ENCODE results near the gene AMBP.
"Not testable (repeated sequence)": the region's sequence is repeated elsewhere in the genome, so short reads cannot be mapped to it uniquely, and the experiment has no call there.

Gene AMBP

GRCh38 chr9:114093031-114093471, 15.0 kb upstream of the AMBP start:
- FAIRE-seq = no peak

GRCh38 chr9:114092336-114092735, 14.2 kb upstream of the AMBP start:
- DNase-seq (ENCODE audit: insufficient read length, low spot score) = no peak
- no peak for FAIRE-seq

More at GRCh38 chr9:114093031-114093471, 15.0 kb upstream of the AMBP start:
- no peak for DNase-seq (ENCODE audit: insufficient read length, low spot score)

- FAIRE-seq (no peak), DNase-seq (ENCODE audit: insufficient read length, low spot score) (no peak)
Measured at GRCh38 chr9:114091711-114092110, 13.6 kb upstream of the AMBP start.

- no peak for DNase-seq (ENCODE audit: insufficient read length, low spot score)
- no peak for FAIRE-seq
Measured at GRCh38 chr9:114090798-114091197, 12.7 kb upstream of the AMBP start.

- FAIRE-seq (no peak), DNase-seq (ENCODE audit: insufficient read length, low spot score) (no peak)
Measured at GRCh38 chr9:114089206-114089840, 11.2 kb upstream of the AMBP start.

GRCh38 chr9:114088571-114089170, 10.6 kb upstream of the AMBP start:
- FAIRE-seq = no peak
- no peak for DNase-seq (ENCODE audit: insufficient read length, low spot score)

- FAIRE-seq = no peak
Measured at GRCh38 chr9:114087721-114088120, 9.6 kb upstream of the AMBP start.

GRCh38 chr9:114086607-114087006, 8.5 kb upstream of the AMBP start:
- FAIRE-seq (no peak), DNase-seq (ENCODE audit: insufficient read length, low spot score) (no peak)

More at GRCh38 chr9:114087721-114088120, 9.6 kb upstream of the AMBP start:
- DNase-seq (ENCODE audit: insufficient read length, low spot score) = no peak

- DNase-seq (ENCODE audit: insufficient read length, low spot score) = no peak
- FAIRE-seq = no peak
Measured at GRCh38 chr9:114086009-114086408, 7.9 kb upstream of the AMBP start.

- FAIRE-seq (no peak), DNase-seq (ENCODE audit: insufficient read length, low spot score) (no peak)
Measured at GRCh38 chr9:114085387-114085789, 7.3 kb upstream of the AMBP start.

GRCh38 chr9:114084282-114085073, 6.4 kb upstream of the AMBP start:
- DNase-seq (ENCODE audit: insufficient read length, low spot score) = no peak
- no peak for FAIRE-seq

GRCh38 chr9:114083666-114084065, 5.6 kb upstream of the AMBP start:
- FAIRE-seq = no peak
- no peak for DNase-seq (ENCODE audit: insufficient read length, low spot score)

- DNase-seq (ENCODE audit: insufficient read length, low spot score); FAIRE-seq: not testable (repeated sequence)
Measured at GRCh38 chr9:114082763-114083412, 4.8 kb upstream of the AMBP start.

GRCh38 chr9:114082017-114082762, 4.1 kb upstream of the AMBP start:
- DNase-seq (ENCODE audit: insufficient read length, low spot score) = peak; percentile 83
- FAIRE-seq = peak; percentile 80

- DNase-seq (ENCODE audit: insufficient read length, low spot score) = no peak
- FAIRE-seq = no peak
Measured at GRCh38 chr9:114081441-114082016, 3.4 kb upstream of the AMBP start.

GRCh38 chr9:114080773-114081440, 2.8 kb upstream of the AMBP start:
- FAIRE-seq = no peak
- DNase-seq (ENCODE audit: insufficient read length, low spot score) = no peak

- no peak for DNase-seq (ENCODE audit: insufficient read length, low spot score)
- FAIRE-seq = no peak
Measured at GRCh38 chr9:114080195-114080772, 2.2 kb upstream of the AMBP start.

- FAIRE-seq (no peak), DNase-seq (ENCODE audit: insufficient read length, low spot score) (no peak)
Measured at GRCh38 chr9:114078781-114079156, 669 bp upstream of the AMBP start.

GRCh38 chr9:114077162-114077837, 800 bp downstream of the AMBP start:
- no peak for FAIRE-seq
- DNase-seq (ENCODE audit: insufficient read length, low spot score) = no peak
